SK-N-SH (cell line): Measurements from ENCODE around the gene GPR137.

ENCODE experiments used
- EZH2phosphoT487 ChIP-seq: fragments of 200-600 bp; sonication (generic); IDR thresholded peaks from 2 replicates; pipeline ENCODE4 v1.6.1; 2017; ENCODE audit warnings: low read depth, mixed run types, mild to moderate bottlenecking, antibody characterized with exemption, moderate library complexity, borderline replicate concordance
- JUND ChIP-seq: IDR thresholded peaks from 2 replicates; pipeline ENCODE4 v1.4.0; 2012
- POLR2AphosphoS5 ChIP-seq: IDR thresholded peaks from 2 replicates; pipeline ENCODE4 v1.6.1; 2012; ENCODE audit warnings: low read depth, low read length
- TF ChIP-seq, protein P1 (sequence below): fragments of 200-600 bp; sonication (generic); IDR thresholded peaks from 2 replicates; pipeline ENCODE4 v1.6.1; 2017; ENCODE audit warnings: antibody characterized with exemption, mild to moderate bottlenecking, moderate library complexity
- TF ChIP-seq, protein P2 (sequence below): fragments of 150-350 bp; IDR thresholded peaks from 2 replicates; pipeline ENCODE4 v1.6.1; 2016; ENCODE audit warnings: mild to moderate bottlenecking, low read depth, low read length
- TF ChIP-seq, protein P3 (sequence below): IDR thresholded peaks from 2 replicates; pipeline ENCODE4 v1.6.1; 2012; ENCODE audit warnings: mild to moderate bottlenecking, low read depth, low read length, moderate library complexity
- TF ChIP-seq, protein P4 (sequence below): IDR thresholded peaks from 2 replicates; pipeline ENCODE4 v1.4.0; 2012; ENCODE audit warnings: low read depth, borderline replicate concordance

DNA sequence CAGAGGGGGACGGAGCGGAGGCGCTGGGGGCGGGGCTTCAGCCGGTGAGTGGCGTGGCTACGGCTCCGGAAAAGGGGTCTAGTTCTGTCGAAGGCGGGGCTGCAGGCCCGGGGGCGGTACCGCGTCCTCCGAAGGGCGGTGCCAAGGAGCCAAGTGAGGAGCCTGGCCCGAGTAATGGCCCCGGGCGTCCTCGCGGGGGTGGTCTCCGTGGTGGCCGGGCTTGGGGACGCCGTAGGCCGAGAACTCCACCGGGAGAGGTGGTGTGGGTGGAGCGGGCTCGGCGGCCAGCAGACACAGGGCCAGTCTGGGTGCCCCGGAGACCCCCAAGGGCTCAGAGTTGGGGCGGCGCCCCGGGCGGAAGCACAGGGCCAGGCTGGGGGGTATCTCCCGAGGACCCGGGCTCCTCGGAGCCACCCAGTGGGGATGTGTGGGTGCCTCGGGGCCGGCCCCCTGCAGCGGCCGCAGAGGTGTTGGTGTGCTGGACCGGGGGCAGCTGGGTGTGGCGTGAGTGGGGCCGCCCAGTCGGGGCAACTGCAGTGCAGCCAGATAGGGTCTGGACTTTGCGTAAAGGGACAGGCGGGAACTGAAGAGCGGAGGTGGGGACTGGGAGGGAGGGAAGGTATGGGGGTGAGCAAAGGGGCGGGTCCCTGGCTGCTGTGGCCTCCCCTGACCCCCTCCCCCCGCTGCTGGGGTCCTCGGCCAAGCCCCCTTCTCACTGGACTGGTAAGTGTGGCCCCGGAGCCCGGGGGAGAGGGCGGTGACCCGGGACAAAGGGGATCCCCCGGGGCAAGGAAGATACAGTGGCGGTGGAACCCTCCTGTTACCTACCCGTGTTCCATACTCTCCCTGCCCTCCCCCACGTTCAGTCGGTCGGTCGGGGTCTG lies 43.9 kb upstream of the GPR137 start:
- TF ChIP-seq, protein P1, sequence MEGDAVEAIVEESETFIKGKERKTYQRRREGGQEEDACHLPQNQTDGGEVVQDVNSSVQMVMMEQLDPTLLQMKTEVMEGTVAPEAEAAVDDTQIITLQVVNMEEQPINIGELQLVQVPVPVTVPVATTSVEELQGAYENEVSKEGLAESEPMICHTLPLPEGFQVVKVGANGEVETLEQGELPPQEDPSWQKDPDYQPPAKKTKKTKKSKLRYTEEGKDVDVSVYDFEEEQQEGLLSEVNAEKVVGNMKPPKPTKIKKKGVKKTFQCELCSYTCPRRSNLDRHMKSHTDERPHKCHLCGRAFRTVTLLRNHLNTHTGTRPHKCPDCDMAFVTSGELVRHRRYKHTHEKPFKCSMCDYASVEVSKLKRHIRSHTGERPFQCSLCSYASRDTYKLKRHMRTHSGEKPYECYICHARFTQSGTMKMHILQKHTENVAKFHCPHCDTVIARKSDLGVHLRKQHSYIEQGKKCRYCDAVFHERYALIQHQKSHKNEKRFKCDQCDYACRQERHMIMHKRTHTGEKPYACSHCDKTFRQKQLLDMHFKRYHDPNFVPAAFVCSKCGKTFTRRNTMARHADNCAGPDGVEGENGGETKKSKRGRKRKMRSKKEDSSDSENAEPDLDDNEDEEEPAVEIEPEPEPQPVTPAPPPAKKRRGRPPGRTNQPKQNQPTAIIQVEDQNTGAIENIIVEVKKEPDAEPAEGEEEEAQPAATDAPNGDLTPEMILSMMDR = no peak
- TF ChIP-seq POLR2AphosphoS5 (peak; percentile 65; the same call in 1 of the 2 replicates), EZH2phosphoT487 (no peak), JUND (no peak)
- TF ChIP-seq, protein P2, sequence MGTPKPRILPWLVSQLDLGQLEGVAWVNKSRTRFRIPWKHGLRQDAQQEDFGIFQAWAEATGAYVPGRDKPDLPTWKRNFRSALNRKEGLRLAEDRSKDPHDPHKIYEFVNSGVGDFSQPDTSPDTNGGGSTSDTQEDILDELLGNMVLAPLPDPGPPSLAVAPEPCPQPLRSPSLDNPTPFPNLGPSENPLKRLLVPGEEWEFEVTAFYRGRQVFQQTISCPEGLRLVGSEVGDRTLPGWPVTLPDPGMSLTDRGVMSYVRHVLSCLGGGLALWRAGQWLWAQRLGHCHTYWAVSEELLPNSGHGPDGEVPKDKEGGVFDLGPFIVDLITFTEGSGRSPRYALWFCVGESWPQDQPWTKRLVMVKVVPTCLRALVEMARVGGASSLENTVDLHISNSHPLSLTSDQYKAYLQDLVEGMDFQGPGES = no peak
- TF ChIP-seq, protein P3, sequence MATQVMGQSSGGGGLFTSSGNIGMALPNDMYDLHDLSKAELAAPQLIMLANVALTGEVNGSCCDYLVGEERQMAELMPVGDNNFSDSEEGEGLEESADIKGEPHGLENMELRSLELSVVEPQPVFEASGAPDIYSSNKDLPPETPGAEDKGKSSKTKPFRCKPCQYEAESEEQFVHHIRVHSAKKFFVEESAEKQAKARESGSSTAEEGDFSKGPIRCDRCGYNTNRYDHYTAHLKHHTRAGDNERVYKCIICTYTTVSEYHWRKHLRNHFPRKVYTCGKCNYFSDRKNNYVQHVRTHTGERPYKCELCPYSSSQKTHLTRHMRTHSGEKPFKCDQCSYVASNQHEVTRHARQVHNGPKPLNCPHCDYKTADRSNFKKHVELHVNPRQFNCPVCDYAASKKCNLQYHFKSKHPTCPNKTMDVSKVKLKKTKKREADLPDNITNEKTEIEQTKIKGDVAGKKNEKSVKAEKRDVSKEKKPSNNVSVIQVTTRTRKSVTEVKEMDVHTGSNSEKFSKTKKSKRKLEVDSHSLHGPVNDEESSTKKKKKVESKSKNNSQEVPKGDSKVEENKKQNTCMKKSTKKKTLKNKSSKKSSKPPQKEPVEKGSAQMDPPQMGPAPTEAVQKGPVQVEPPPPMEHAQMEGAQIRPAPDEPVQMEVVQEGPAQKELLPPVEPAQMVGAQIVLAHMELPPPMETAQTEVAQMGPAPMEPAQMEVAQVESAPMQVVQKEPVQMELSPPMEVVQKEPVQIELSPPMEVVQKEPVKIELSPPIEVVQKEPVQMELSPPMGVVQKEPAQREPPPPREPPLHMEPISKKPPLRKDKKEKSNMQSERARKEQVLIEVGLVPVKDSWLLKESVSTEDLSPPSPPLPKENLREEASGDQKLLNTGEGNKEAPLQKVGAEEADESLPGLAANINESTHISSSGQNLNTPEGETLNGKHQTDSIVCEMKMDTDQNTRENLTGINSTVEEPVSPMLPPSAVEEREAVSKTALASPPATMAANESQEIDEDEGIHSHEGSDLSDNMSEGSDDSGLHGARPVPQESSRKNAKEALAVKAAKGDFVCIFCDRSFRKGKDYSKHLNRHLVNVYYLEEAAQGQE = no peak
- TF ChIP-seq, protein P4, sequence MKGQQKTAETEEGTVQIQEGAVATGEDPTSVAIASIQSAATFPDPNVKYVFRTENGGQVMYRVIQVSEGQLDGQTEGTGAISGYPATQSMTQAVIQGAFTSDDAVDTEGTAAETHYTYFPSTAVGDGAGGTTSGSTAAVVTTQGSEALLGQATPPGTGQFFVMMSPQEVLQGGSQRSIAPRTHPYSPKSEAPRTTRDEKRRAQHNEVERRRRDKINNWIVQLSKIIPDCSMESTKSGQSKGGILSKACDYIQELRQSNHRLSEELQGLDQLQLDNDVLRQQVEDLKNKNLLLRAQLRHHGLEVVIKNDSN = no peak
